ENCODE results near the gene LILRA2. TPM values are rescaled to one million over a fixed set of nuclear protein-coding genes. Genes with fewer than 3 reads are reported as not detected.
"Not testable (repeated sequence)": the region's sequence is repeated elsewhere in the genome, so short reads cannot be mapped to it uniquely, and the experiment has no call there.

Gene LILRA2
- total RNA-seq, 1 experiment from 2014 or later: not detected

DNA sequence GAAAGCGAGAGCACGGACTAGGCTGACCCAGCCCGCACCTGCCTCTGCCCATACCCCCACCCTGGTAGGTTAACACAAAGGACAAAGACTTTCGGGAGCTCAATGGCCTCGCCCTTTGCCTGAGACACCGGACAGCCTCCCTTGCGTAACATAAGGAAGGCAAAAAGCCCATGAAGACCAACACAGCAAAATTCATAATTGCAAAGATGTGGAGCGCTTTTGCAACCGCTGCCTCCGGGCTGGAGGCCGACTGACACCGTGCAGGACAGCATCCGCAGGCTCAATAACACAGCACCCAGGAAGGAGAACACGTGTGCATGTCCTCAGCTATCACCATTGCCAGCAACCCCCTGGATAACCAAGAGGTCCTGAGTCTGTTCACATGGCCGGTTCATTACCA is 35.2 kb downstream of the LILRA2 start:
- no peak for DNase-seq (ENCODE audit: low read depth)

GRCh38 chr19:54609356-54609791 is 35.8 kb downstream of the LILRA2 start:
- DNase-seq (ENCODE audit: low read depth): no peak

DNA sequence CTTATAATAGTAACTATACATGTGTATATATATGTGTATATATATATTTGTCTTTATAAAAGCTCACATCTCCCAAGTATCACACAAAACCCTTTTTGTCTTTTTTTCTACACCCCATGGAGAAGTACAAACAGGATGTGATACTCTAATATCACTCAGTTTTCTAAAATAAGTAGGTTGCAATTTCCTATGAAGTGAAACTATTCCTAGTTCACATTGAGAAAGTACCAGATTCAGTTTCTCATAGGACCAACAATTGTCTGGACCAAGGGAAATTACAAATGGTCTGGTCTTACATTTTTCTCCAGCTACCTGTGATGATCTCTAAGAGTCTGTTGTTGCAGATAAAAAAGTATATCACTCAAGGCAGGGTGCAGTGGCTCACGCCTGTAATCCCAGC is 38.8 kb downstream of the LILRA2 start:
- DNase-seq (ENCODE audit: low read depth): no peak

DNA sequence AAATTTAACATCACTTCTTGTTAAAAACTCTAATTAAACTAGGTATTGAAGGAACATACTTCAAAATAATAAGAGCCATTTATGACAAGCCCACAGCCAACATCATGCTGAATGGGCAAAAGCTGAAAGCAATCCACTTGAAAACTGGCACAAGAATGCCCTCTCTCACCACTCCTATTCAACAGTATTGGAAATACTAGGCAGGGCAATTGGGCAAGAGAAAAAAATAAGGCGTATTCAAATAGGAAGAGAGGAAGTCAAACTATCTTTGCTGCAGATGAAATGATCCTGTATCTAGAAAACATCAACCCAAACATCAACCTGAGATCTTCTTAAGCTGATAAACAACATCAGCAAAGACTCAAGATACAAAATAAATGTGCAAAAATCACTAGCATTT is 41.1 kb downstream of the LILRA2 start:
- DNase-seq (ENCODE audit: low read depth): no peak

DNA sequence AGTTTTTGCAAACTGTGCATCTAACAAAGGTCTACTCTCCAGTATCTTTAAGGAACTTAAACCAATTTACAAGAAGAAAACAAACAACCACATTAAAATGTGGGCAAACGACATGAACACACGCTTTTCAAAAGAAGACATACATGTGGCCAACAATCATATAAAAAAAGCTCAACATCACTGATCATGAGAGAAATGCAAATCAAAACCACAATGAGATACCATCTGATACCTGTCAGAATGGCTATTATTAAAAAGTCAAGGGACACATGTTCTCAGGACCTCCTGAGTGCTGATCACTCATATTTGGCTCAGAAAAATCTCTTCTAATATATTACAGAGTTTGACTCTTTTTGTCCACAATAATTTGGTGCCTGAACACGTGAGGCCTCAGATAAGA is 42.5 kb downstream of the LILRA2 start:
- DNase-seq (ENCODE audit: low read depth): no peak

GRCh38 chr19:54616821-54617560 is 43.4 kb downstream of the LILRA2 start:
- no peak for DNase-seq (ENCODE audit: low read depth)

DNA sequence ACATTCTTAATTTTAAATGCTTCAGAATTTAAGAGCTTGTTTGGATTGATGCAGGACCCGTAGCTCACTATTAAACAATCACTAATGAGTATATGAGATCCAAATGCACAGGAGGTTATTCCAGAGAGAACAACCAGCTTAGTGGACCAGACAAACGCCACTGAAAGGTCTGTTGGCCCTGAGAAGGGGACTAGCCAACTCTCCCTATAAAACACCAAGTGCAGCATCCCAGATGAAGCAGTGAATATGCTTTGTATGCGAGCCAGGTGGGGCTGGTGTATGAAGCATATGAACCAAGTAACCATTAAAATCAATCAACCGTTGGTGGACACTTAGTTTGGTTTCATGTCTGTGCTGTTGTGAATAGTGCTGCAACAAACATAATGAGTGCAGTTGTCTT is 46.9 kb downstream of the LILRA2 start:
- no peak for DNase-seq (ENCODE audit: low read depth)

- DNase-seq (ENCODE audit: low read depth): no peak
These were observed 48.8 kb downstream of the LILRA2 start for GRCh38 chr19:54622431-54622830.

GRCh38 chr19:54624234-54624633 is 50.6 kb downstream of the LILRA2 start:
- DNase-seq (ENCODE audit: low read depth): not testable (repeated sequence)

- not testable (repeated sequence) for DNase-seq (ENCODE audit: low read depth)
These were observed 51.5 kb downstream of the LILRA2 start for GRCh38 chr19:54624934-54625730.

GRCh38 chr19:54626757-54627156 is 53.2 kb downstream of the LILRA2 start:
- DNase-seq (ENCODE audit: low read depth): no peak

- DNase-seq (ENCODE audit: low read depth): not testable (repeated sequence)
These were observed 54.3 kb downstream of the LILRA2 start for GRCh38 chr19:54627912-54628311.

- not testable (repeated sequence) for DNase-seq (ENCODE audit: low read depth)
These were observed 56.7 kb downstream of the LILRA2 start, which contains the start of gene LILRB1 for GRCh38 chr19:54630262-54630661. Gene LILRB1 (plus strand): TSS chr19:54630484. CDS start chr19:54631074, 590 bp downstream.

DNA sequence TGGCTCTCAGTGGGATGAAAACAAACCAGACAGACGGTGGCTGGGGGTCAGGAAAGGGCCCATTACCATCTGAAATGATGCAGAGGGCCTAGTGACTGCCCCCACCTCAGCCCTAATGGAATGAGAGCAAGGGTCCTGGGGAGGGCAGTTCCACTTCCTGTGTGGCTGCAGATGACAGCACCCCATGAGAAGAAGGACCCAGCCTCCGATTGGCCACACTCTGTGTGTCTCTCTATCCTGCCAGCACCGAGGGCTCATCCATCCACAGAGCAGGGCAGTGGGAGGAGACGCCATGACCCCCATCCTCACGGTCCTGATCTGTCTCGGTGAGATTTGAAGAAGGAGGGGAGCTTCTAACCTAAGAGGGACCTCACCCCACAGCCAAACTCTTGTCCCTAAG is 57.2 kb downstream of the LILRA2 start:
- DNase-seq (ENCODE audit: low read depth): no peak

GRCh38 chr19:54631489-54632337 is 58.1 kb downstream of the LILRA2 start:
- not testable (repeated sequence) for DNase-seq (ENCODE audit: low read depth)

- not testable (repeated sequence) for DNase-seq (ENCODE audit: low read depth)
These were observed 58.9 kb downstream of the LILRA2 start for GRCh38 chr19:54632517-54632916.

DNA sequence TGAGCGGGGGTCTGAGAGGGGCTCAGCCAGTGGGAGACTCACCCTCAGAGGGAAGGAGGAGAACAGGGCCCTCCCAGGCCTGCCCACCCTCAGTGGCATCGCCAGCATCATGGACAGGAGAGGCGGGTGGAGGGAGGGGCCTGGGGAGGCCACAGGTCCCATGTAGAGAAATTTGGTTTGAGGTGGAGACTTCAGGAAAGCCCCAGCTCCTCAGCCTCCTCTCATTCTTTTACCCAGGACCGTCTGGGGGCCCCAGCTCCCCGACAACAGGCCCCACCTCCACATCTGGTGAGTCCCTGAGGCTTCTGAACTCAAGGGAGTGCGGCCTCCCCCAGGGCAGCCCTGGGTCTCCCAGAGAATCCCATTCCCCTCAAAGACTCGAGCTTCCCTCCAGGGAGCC is 59.8 kb downstream of the LILRA2 start:
- DNase-seq (ENCODE audit: low read depth): no peak

GRCh38 chr19:54636081-54636480 is 62.5 kb downstream of the LILRA2 start:
- DNase-seq (ENCODE audit: low read depth): not testable (repeated sequence)

DNA sequence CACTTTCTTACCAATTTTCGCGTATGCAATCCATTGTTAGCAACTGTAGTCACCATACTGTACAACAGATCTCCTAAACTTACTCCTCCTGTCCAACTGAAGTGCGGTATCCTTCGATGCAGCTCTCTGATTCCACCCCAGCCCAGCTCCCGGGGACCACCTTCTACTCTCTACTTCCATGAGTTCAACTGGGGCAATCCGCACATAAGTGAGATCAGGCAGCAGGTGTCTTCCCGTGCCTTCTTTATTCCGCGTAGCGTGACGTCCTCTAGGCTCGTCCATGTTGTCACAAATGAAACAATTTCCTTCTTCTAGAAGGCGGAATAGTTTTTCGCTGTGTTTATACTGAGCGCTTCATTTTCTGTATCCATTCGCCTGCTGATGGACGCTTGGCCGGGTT is 65.1 kb downstream of the LILRA2 start:
- DNase-seq (ENCODE audit: low read depth): no peak
